Muscle of arm (tissue), 12 donors: ENCODE data around the gene PKN3. TPM values are rescaled to one million over a fixed set of nuclear protein-coding genes. Genes with fewer than 3 reads are reported as not detected.
"Not testable (repeated sequence)": the region's sequence is repeated elsewhere in the genome, so short reads cannot be mapped to it uniquely, and the experiment has no call there.

ENCODE experiments used
- DNase-seq: peaks from one replicate; pipeline ENCODE4 v3.0.0-alpha.2; 2013
- polyA plus RNA-seq, 12 donors: library from polyadenylated mRNA; unstranded; fragments of 120-200 nt; gene quantifications; one replicate each; pipeline ENCODE4 v1.2.1, GENCODE V29; 2013; ENCODE audit not compliant: insufficient read length in 12 of 12

Gene PKN3
- polyA plus RNA-seq, 12 donors, result 6.3 to 16.6 (median 8.1) TPM; not detected in 1

- no peak for DNase-seq
Measured at GRCh38 chr9:128689820-128690683, 12.3 kb upstream of the PKN3 start.

DNA sequence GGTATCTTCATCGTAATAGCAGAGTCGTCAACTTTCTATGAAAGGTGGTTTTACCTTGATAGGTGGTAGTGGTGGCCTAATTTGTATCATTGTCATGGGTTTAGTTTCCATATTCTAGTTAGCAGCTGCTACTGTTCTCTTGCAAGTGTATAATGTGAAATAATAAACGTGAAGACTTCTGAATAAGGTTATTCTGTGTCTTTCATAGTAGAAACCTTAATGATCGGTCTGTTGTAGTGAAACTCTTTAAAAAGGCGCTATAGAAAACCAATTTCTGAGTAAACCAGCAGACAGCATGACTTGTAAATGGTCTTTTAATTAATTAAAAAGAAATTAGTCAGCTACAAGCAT, 11.6 kb upstream of the PKN3 start:
- DNase-seq, result no peak

GRCh38 chr9:128693738-128694137, 8.6 kb upstream of the PKN3 start:
- DNase-seq, result not testable (repeated sequence)

DNA sequence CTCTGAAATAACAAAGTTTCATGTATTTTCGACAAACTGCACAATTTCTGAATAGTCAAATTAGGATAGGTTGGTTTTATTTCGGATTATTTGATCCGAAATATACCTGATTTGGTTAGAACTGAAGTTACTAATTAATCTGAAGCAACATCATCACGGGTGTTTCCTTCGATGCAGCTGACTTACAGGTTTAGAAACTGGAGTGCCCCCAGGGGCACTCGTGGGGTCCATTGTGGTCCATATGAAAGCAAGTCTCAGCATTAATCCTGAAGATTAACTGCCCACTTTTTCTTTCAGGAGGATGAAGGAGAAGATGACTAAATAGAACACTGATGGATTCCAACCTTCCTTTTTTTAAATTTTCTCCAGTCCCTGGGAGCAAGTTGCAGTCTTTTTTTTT, 8.0 kb upstream of the PKN3 start:
- no peak for DNase-seq

DNA sequence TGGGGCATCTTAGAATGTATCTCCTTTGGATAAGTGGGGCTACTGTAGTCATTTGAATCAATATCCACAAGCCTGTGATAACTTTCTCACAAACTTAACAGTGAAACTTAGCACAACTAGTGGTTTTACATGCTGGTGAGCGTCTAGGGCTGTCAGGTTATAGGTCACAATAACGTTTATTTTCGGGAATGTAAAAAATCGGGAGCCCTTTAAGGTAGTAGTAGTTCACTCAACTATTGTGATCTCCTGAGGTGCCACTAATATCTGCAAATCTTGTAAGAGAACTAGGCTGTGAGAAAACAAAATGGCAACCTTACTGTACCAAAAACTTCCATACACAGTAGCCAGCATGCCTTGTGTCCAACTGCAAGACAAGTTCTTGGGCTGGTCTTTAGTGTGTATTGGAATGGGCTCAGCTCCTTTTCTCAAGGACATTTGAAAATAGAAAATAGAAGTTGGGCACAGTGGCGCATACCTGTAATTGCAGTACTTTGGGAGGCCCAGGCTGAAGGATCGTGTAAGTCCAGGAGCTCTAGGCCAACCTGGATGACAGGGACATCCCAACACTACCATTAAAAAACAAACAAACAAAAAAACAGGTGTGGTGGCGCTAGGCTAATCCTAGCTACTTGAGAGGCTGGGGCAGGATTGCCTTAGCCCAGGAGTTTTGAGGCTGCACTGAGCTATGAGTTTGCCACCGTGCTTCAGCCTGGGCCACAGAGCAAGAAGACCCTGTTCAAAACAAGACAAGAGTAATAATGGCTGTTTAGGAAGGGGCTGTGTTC, 5.2 kb upstream of the PKN3 start:
- DNase-seq, result no peak

DNA sequence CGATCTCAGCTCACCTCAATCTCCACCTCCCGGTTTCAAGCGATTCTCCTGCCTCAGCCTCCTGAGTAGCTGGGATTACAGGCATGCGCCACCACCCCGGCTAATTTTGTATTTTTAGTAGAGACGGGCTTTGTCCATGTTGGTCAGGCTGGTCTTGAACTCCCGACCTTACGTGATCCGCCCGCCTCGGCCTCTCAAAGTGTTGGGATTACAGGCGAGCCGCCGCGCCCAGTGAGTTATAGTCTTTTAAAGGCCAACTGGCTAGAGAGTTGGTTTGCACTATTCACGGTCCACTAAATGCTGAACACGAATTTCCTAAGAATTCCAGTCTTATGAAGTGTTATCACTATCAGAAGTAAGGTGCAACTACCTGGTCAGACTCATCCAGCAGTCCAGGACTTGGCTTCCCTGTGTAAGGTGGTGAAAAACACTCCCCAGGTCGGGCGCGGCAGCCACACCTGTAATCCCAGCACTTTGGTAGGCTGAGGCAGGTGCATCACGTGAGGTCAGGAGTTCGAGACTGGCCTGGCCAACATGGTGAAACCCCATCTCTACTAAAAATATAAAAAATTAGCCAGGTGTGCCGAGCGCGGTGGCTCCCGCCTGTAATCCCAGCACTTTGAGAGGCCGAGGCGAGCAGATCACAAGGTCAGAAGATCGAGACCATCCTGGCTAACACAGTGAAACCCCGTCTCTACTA, 3.1 kb upstream of the PKN3 start:
- not testable (repeated sequence) for DNase-seq

- DNase-seq, result no peak
Measured at GRCh38 chr9:128701227-128701854, 962 bp upstream of the PKN3 start.

DNA sequence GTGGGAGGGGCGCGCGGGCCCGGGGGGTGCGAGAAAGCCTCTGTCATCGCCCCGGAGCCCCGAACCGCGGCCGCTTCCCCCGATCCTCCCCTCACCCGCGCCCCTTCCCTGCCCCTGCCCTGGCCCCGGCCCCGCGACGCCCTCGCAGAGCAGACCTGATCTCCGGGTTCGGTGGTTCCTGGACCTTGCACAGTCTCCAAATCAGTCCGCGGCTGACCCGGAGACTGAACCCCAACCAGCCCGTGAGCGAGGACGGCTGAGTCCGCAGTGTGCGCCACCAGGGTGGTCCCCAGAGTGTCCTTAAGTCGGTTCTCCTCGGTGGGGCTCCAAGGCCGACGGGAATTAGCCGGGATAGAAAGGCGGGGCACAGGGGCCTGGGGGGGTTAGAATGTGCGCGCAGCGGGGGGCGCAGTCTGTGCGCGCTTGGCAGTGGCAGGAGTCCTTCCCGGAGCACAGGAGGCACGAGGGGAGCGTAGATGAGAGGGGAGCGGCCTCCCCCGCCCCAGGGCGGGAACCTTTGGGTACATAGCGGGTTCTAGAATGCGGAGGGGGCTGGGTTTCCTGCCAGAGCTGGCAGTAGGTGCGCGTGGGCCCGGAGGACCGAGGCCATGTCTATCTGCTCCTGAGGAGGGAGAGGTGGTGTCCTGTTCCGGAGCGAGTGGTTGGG, 779 bp downstream of the PKN3 start:
- no peak for DNase-seq

DNA sequence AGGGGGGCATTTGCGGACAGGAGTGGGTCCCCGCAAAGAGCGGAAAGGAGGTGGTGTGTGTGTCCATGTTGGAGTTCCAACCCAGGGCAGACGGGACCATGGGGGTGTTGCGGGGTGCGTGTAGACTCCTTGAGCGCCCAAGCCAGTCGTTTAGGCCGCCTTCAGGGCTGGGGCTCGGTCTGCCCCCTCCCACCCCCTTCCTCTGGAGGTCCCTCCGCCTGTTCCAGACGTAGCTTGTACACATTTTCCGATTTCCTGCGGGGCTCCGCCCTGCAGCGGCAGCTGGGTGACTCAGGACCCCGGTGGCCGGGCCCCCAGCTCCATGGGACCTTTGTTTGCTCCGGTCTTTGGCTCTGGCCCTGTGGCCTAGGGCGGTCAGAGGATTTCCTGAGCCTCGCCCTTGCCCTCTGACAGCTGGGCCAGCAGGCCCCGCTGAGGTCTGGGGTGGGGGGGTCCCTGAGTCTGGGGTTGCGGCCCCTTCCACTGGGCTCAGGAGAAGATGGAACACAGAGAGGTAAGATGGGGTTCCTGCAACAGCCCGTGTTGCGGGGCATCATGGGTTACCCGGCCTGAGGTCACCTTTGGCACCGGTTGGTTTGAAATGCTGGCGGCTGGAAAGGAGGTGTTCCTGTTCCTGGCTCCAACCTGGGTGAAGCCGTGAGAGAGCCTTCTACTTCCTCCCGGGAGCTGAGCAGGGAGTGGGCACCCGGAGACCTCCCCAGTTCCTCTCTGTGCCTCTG, 1.5 kb downstream of the PKN3 start:
- DNase-seq, result no peak

DNA sequence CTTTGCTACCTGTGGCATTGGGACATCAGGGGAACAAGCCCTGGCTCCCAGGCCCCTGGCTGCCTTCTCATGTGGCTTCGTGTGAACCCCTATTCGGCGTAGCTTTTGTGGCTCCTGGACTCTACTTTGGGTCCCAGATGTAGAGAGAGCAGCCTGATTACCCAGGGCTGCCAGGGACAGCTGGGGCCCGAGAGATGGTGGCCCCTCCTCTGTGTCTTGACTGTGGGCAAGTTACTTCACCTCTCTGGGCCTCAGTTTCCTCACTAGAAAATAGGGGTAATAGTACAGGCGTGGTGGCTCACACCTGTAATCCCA, 2.0 kb downstream of the PKN3 start:
- DNase-seq, result no peak

DNA sequence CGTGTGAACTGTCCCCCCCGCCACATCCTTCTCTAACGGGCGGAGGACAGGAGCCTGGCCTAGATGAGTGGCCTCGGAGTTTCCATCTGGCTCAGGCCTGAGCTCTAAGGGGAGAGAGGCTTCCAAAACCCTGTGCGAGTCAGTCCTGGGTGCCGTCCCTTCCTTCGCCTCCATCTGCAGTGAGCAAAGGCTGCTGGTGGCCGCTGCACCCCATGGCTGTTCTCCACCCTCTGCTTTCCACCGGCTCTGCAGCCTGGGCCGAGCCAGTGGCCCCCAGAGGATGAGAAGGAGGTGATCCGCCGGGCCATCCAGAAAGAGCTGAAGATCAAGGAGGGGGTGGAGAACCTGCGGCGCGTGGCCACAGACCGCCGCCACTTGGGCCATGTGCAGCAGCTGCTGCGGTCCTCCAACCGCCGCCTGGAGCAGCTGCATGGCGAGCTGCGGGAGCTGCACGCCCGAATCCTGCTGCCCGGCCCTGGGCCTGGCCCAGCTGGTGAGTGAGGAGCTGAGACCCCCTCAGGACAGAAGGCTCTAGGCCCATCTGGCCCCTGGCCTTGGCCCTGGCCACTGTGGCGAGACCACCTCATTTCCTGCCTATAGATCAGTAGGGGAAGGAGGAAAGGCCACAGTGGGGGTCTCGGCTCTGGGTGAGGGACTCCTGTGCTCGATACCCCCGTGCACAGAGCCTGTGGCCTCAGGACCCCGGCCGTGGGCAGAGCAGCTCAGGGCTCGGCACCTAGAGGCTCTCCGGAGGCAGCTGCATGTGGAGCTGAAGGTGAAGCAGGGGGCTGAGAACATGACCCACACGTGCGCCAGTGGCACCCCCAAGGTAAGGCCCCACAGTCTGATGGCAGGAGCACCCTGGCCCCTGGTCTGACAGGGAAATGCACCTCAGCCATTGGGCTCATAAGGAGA, 3.0 kb downstream of the PKN3 start:
- DNase-seq, result no peak

GRCh38 chr9:128706045-128706444, 3.7 kb downstream of the PKN3 start:
- DNase-seq, result no peak

GRCh38 chr9:128706671-128707381, 4.5 kb downstream of the PKN3 start:
- DNase-seq, result no peak

- no peak for DNase-seq
Measured at GRCh38 chr9:128707446-128707845, 5.1 kb downstream of the PKN3 start.

GRCh38 chr9:128712451-128713410, 10.4 kb downstream of the PKN3 start:
- DNase-seq, result no peak

- DNase-seq, result no peak
Measured at GRCh38 chr9:128713411-128713780, 11.1 kb downstream of the PKN3 start.

- DNase-seq, result no peak
Measured at GRCh38 chr9:128713941-128714573, 11.8 kb downstream of the PKN3 start.
